NCI-H748 treated with DMSO at 0.1 percent for 48 hours (cell line): Measurements from ENCODE around the gene DGKB.
"Not testable (repeated sequence)": the region's sequence is repeated elsewhere in the genome, so short reads cannot be mapped to it uniquely, and the experiment has no call there.

Experiments used
- DNase-seq: peaks from one replicate; lab custom pipeline; 2025; lab: John Stamatoyannopoulos, UW

Gene DGKB

DNA sequence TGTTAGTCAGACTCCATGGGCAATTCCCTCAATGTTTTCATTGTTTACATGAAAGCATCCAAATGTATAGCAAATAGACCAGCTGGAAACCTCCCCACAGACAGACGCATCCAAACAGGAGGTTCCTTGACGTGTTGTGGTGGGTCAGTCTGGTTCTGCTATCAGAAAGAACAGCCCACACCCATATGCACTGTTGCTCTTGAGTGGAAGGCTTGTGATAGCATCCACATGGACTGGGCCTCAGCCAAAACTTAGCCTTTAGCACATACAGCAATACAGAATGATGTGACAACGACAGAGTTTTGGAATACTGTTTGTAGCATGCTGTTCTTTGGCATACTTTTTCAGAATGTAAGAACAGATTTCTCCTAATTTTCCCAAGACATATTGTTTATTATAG, 613.9 kb downstream of the DGKB start:
- DNase-seq: no peak

GRCh38 chr7:14287398-14287797, 615.2 kb downstream of the DGKB start:
- no peak for DNase-seq

DNA sequence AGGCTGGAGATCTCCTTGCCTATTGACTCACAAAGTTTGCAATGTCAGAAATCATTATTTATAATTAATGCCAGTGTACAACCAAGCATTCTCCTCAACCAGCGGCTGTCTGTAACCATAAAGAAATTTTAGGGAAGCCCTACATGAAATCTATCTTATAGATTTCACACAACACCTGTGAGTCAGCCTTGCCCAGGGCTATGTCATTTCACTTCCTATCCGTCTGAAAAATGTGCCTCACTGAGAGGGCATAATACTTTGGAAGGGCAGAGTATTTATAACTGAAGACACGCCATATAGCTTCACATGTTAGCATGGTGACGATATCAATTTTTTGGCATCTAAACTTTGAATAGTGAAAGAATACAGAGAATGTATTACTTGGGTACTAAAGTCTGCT, 616.5 kb downstream of the DGKB start:
- DNase-seq: no peak

DNA sequence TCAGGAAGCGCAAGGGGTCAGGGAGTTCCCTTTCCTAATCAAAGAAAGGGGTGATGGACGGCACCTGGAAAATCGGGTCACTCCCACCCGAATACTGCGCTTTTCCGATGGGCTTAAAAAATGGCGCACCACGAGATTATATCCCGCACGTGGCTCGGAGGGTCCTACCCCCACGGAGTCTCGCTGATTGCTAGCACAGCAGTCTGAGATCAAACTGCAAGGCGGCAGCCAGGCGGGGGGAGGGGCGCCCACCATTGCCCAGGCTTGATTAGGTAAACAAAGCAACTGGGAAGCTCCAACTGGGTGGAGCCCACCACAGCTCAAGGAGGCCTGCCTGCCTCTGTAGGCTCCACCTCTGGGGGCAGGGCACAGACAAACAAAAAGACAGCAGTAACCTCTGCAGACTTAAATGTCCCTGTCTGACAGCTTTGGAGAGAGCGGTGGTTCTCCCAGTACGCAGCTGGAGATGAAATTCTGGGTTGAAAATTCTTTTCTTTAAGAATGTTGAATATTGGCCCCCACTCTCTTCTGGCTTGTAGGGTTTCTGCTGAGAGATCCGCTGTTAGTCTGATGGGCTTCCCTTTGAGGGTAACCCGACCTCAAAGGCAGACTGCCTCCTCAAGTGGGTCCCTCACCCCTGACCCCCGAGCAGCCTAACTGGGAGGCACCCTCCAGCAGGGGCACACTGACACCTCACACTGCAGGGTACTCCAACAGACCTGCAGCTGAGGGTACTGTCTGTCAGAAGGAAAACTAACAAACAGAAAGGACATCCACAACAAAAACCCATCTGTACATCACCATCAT, 623.3 kb downstream of the DGKB start:
- not testable (repeated sequence) for DNase-seq

DNA sequence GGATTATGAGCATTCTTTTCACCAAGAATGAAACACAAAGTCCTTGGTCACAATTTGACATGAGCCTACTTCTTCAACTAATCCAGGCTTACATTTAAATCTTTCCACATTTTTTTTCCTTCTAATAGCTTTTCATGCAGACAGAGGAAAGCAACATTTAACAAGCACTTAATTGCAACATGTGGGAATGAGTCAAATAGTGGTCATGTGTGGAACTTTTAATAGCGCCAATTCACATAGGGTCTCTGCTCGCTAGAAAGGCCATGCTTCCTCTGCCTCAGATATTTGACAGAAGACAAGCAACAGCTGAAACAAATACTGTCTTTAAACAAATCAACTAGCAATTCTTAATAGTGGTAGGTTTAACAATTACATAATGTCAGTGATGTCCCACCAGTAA, 627.2 kb downstream of the DGKB start:
- no peak for DNase-seq

- no peak for DNase-seq
These were observed 631.1 kb downstream of the DGKB start for GRCh38 chr7:14271441-14271840.

- DNase-seq: no peak
These were observed 632.5 kb downstream of the DGKB start for GRCh38 chr7:14270099-14270498.

- no peak for DNase-seq
These were observed 642.5 kb downstream of the DGKB start for GRCh38 chr7:14260011-14260410.

DNA sequence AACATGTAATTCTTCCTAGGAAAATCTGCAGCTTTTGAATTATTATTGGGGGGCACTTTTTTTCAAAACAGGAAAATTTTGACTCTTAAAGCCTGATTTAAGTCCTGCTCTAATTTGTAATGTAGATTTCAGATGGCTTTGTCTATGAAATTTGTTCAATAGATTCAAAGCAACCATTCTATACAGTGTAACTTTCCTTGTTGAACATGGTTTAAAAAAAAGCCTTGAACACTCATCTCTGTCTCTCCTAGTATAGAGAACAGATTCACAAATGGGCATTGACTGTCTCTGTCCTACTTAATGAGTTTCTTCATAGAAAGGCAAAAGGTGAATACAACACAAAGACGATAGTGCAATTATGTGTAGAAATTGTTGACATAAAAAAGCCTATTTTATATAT, 643.7 kb downstream of the DGKB start:
- no peak for DNase-seq

- no peak for DNase-seq
These were observed 644.1 kb downstream of the DGKB start for GRCh38 chr7:14258441-14258840.

DNA sequence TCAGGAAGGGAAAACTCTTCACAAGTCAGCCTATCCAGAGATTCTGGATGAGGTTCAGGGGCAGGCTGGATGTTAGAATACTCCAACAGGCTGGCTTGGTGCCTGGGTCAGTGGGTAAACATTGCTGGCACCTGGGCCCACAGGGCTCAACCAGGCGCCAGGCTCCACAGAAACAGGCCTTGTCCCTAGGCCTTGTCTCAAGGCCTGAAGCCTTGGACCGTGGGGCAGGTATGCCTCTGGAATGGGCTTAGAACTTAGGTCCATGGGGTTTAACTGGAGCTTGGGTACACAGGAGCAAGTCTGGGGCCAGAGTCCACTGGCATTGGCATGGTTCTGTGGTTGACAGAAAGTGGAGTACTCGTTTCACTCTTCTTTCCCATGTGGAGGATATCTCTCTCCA, 650.1 kb downstream of the DGKB start:
- no peak for DNase-seq

- no peak for DNase-seq
These were observed 660.4 kb downstream of the DGKB start for GRCh38 chr7:14242175-14242574.

DNA sequence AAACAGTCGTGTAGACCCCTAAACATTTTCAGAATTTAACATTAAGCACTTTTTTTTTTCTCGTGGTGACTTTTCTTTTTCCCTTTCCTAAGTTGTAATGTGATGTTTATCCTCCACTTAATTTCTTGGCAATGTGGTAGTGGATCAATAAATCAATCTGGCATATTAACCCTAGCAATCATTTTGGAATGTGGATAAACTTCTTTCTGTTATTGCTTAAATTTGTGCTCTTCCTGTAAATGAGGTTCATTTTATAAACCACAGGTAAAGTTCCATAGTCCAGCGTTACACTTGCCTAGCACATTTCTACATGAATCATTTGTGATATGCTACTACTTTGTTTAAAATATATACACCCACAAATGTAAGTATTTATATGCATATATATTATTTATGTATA, 665.7 kb downstream of the DGKB start:
- DNase-seq: no peak

GRCh38 chr7:14235056-14235455, 667.5 kb downstream of the DGKB start:
- DNase-seq: no peak

GRCh38 chr7:14233868-14234369, 668.6 kb downstream of the DGKB start:
- DNase-seq: peak; percentile 63

DNA sequence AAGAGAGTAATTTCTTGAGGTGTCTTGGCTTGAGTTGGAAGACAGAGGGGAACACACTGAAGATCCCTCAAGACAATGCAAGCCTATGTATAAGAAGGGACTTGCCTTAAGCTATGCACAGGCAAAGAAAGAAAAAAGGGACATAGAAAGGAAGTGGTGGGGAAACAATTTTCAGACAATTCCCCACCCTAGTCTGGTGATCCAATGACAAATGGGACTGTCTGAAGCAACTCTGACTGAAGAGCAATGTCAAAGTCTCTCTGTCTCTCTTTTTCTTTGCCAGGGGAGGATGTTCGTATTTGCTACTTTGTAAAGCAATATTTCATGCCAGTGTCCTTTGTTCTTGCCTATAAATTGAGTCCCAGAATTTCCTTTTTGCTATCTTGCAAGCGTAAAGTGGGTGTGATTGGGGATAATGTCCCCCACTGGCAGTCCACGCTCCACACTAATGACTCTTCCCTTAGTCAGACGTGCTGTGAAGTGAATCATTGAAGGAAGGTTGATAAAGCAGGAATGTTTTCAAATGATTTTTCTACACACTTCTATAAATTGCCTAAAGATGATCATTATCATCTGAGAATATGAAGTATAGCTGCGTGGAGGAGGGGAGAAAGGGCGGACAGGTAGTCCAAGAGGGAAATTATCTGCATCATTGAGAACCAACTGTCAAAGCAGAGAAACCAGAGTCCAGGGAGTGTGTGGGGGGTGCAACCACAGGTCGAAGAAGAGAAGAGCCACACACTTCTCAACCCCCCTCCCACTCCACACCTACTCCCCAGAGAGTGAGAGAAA, 669.3 kb downstream of the DGKB start:
- DNase-seq: no peak

GRCh38 chr7:14229047-14229446, 673.5 kb downstream of the DGKB start:
- DNase-seq: no peak

DNA sequence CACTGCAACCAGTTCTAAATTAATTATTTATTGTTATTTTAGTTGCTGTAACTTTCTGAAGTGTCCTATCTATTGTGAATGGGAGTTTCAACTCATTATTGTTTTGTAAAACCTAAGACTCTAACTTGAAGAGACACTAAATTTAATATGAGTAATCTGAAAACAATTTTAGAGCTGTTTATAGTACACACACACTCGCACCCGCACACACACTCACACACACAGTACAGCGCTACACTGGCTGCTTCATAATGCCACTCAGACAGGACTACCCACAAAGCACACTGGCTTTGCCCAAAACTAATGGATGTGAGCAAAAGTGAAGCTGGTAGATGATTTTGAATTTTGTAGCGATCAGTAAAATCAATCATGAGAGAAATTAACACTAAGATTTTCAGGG, 674.2 kb downstream of the DGKB start:
- no peak for DNase-seq

- no peak for DNase-seq
These were observed 676.4 kb downstream of the DGKB start for GRCh38 chr7:14226126-14226525.

DNA sequence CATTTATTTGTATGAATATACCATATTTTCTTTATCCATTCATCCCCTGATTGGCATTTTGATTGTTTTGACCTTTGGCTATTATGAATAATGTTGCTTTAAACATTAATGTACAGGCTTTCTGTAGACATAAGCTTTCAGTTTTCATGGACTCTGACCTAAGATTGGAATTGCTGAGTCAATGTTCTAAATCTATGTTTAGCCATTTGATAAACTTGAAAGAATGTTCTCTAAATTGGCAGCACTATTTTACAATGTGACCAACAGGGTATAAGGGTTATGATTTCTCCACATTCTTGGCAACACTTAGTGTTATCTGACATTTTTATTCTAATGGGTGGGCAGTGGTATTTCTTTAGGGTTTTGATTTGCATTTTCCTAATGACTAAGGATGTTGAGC, 683.4 kb downstream of the DGKB start:
- DNase-seq: no peak

DNA sequence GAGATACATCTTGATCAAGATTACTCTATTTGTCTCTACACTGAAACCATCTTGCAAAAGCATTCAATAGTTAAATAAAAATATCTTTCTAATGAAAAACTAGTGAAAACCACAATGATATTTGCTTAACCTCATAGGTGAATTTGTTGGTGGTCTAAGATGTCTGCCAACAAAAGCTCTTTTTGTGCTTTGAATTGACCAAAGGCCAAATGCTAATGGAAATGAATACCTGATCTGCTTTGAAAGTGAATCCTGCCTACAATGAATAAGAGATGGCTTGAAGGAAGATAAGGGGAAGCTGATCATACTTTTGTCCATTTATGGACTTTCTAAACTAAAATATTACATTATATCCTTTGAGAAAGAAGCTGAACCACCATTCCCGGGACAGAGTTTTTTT, 684.2 kb downstream of the DGKB start:
- DNase-seq: no peak

GRCh38 chr7:14209896-14210484, 692.6 kb downstream of the DGKB start:
- no peak for DNase-seq

DNA sequence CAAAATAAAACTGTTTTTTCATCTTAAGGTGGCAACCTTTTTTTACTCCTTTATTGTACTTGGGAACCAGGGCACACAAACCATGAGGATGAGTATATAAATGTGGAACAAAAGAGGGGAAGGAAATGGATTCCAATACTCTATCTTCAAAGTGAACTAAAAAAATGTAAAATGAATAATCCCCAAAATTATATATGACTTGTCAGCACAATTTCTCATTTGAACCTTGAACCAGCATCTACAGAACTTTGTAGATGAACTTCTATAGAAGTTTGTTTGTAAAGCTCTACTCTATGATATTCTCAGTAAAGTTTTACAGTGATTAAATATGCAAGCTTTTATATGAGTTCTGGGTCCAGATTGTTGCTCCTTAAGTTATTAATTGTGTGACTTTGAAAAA, 694.8 kb downstream of the DGKB start:
- no peak for DNase-seq
